HG02884 (cell line): ENCODE results near the gene VWA7.
"Not testable (repeated sequence)": the region's sequence is repeated elsewhere in the genome, so short reads cannot be mapped to it uniquely, and the experiment has no call there.

Source experiments
- ATAC-seq: cut with Tn5 transposase; IDR thresholded peaks from one replicate; pipeline ENCODE4 v1.9.1; 2021; ENCODE audit warnings: mild to moderate bottlenecking, moderate library complexity; ENCODE audit not compliant: unreplicated experiment

VWA7 gene, protein sequence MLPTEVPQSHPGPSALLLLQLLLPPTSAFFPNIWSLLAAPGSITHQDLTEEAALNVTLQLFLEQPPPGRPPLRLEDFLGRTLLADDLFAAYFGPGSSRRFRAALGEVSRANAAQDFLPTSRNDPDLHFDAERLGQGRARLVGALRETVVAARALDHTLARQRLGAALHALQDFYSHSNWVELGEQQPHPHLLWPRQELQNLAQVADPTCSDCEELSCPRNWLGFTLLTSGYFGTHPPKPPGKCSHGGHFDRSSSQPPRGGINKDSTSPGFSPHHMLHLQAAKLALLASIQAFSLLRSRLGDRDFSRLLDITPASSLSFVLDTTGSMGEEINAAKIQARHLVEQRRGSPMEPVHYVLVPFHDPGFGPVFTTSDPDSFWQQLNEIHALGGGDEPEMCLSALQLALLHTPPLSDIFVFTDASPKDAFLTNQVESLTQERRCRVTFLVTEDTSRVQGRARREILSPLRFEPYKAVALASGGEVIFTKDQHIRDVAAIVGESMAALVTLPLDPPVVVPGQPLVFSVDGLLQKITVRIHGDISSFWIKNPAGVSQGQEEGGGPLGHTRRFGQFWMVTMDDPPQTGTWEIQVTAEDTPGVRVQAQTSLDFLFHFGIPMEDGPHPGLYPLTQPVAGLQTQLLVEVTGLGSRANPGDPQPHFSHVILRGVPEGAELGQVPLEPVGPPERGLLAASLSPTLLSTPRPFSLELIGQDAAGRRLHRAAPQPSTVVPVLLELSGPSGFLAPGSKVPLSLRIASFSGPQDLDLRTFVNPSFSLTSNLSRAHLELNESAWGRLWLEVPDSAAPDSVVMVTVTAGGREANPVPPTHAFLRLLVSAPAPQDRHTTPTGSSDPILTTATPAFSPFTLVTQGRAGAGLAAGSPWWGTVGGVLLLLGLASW

DNA sequence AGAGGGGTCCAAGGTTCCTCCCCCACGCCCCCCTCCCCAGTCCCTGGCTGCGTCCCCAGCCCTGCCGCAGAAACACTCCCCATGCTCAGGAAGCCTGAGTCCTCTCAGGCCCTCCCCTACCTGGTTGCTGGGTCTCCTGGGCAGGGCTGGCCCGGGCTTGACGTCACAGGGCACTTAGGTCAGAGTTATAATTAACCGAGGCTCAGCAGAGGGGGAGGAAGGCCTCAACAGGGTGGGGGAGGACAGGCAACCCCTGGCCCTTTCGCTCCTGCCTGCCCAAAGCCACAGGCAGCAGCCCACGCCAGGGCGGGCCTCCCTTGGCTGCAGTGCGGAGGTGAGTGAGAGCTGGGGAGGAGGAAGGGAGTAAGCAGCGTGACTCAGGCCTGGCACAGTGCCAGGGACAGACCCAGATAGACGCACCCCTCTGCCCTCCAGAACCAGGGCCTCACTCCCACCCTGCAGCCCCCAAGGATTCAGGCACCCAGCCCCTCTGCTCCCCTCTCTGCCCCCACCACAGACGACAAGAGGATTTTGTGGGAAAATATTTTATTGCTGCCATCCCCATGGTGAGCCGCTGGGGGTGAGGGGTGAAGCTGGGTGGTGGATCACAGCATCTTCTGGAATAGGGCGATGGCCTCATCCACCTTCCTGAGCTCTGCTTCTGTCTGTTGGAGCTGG lies at the start of gene VWA7:
TSS of gene VWA7 (minus strand) at position 340 of the 678 bp plus-strand sequence. CDS start 549 bp downstream, outside the sequence.
- ATAC-seq: peak; percentile 59

DNA sequence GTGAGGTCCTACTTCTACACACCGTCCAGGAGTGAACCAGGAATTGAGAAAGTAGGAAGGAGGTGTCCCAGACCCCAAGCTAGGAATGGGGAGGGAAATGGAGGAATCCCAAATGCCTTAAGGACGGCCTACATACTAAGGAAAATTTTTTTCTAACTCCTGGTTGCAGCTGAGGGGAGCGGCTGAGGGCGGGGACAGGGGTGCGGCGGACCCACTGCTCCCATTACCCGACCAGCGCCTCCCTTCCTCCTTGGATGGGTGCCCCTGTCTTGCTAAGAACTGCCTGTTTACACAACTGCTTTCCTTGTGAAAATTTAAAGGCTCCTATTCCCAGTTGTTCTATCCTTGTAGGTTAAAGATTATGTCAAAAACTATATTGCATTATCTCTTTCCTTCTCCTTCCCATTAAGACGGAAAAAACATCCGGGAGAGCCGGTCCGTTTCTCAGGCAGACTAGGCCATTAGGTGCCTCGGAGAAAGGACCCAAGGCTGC lies 49.7 kb upstream of the VWA7 start:
- ATAC-seq: no peak

DNA sequence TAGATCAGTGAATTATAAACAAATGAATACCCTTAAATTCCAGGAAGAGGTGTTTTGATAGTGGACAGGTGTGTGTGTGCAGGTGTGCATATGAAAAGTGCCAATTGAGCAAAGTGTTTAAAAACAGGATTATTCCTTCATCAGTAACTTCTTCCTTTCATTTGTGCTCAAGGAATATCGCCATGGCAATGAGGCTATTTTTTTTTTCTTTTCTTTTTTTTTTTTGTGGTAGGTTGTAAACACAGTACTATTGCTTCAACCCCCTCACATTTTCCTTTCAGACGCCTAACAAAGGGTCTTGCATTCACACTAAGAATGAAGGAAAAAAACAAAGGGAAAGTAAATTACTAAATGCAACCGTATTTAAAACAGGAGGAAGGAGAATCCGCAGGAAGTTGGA lies 48.4 kb upstream of the VWA7 start:
- no peak for ATAC-seq

GRCh38 chr6:31823592-31824196 lies 46.6 kb upstream of the VWA7 start:
- ATAC-seq: not testable (repeated sequence)

- no peak for ATAC-seq
Measured at GRCh38 chr6:31822036-31822821, 45.1 kb upstream of the VWA7 start.

GRCh38 chr6:31821301-31822035 lies 44.3 kb upstream of the VWA7 start:
- no peak for ATAC-seq

GRCh38 chr6:31820399-31820798 lies 43.3 kb upstream of the VWA7 start:
- not testable (repeated sequence) for ATAC-seq

DNA sequence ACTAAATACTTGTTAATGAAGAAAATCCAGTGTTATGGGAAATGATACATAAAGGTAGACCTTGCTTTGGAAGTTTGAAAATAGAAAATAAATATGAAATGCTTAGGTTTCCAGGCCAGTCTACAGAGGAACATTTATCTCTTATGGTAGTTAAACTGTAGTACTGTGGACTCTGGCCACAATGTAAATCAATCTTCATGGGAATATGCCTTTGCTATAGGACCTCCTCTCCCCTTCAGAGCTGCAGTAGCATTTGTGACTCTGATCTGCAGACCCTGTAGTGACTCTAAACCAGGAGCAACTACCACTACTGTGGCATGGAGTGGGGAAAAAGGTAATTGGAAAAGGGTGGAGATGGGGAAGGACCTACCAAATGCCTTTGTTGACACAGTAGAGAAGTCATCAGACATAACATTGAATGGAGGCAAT lies 42.8 kb upstream of the VWA7 start:
- no peak for ATAC-seq

- not testable (repeated sequence) for ATAC-seq
Measured at GRCh38 chr6:31817929-31818511, 40.9 kb upstream of the VWA7 start.

- not testable (repeated sequence) for ATAC-seq
Measured at GRCh38 chr6:31817133-31817928, 40.2 kb upstream of the VWA7 start.

DNA sequence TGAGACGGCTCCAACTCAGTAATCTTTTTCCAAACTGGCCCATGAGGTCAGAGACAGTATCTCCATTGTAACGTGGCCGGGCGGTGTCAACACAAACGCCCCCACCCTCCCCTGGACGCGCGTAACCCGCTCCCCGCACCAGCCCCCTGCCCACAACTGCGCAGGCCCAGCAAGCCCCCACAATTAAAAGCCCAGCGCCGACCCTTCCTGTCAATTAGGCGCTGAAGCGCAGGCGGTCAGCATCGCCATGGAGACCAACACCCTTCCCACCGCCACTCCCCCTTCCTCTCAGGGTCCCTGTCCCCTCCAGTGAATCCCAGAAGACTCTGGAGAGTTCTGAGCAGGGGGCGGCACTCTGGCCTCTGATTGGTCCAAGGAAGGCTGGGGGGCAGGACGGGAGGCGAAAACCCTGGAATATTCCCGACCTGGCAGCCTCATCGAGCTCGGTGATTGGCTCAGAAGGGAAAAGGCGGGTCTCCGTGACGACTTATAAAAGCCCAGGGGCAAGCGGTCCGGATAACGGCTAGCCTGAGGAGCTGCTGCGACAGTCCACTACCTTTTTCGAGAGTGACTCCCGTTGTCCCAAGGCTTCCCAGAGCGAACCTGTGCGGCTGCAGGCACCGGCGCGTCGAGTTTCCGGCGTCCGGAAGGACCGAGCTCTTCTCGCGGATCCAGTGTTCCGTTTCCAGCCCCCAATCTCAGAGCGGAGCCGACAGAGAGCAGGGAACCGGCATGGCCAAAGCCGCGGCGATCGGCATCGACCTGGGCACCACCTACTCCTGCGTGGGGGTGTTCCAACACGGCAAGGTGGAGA lies 38.1 kb upstream of the VWA7 start, which contains the start of the genes HSPA1A and HSPA1L:
TSS of gene HSPA1A (plus strand) at position 519 of the 814 bp plus-strand sequence. CDS start at position 733, 214 bp downstream.
TSS of gene HSPA1L (minus strand) at position 259 of the 814 bp plus-strand sequence. CDS start 3,311 bp downstream, outside the sequence.
- no peak for ATAC-seq

DNA sequence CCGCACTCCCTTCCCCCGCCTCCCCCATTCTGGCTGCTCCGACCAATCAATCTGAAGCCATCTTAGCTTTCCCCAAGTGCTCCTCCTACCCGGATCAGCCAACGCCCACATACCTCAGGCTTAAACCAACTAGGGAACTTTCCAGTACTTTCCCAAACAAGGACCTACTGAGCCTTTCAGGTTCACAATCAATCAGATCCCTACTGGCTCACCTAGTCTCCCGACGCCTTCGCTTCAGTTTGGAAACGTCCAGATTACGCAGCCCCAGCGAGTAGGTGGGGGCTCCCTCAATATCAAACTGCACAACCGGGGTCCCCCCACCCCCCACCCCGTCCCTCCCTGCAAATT lies 37.5 kb upstream of the VWA7 start:
- ATAC-seq: no peak

- ATAC-seq: no peak
Measured at GRCh38 chr6:31813465-31813849, 36.3 kb upstream of the VWA7 start.

GRCh38 chr6:31811645-31812044 lies 34.5 kb upstream of the VWA7 start:
- no peak for ATAC-seq

- not testable (repeated sequence) for ATAC-seq
Measured at GRCh38 chr6:31808599-31808998, 31.5 kb upstream of the VWA7 start.

DNA sequence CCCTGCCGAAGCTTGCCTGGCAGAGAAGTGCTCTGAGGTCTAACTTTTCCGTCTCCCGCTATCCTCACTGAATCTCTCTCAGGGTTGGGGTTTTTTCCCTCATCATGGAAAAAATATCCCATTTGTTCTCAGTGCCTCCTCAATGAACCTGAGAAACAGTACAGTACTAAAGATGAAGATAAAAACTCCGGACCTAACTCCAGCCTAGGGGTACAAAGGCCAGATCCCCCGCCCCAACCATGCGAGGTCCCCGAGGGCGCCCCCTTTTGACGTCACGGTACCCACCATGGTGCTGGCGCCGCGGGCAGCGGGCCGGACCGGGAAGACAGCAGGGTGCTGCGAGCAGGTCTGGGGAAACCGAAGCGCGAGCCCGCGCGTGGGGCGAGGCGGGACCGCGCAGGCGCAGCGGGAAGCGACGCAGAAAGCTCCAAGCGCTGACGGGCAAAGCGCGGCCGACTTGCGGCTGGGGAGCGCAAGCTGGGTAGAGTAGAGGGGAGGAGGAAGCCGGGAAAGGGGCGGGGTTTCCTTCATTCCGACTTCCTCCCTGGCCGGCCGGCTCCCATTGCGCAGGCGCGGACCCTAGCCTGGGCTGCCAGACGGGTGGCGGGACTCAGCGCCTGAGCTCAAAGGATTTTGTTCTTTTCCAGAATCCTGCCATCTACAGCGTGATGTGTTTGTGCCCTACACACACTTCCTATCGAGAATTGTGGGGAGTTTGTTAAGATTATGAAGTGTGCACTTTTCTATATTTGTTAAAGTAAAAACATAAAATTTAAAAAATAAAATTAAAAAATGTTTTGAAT lies 29.5 kb upstream of the VWA7 start, which contains the start of gene LSM2:
TSS of gene LSM2 (minus strand) at position 497 of the 803 bp plus-strand sequence. CDS start at position 288, 209 bp downstream.
- ATAC-seq: peak; percentile 81
